HepG2 (cell line): Measurements from ENCODE around the gene FAM111A. TPM values are rescaled to one million over a fixed set of nuclear protein-coding genes. Genes with fewer than 3 reads are reported as not detected.

Experiments
- ERF ChIP-seq: IDR thresholded peaks from 2 replicates; pipeline ENCODE4 v1.6.1; 2018; ENCODE audit warnings: missing biosample characterization, missing genetic modification reagents
- EZH2 ChIP-seq: conservative IDR thresholded peaks from 2 replicates; pipeline ENCODE4 v1.6.1; 2012; ENCODE audit warnings: mild to moderate bottlenecking, low read depth, low read length, moderate library complexity
- GPN1 ChIP-seq: sonication (generic); formaldehyde crosslinking; IDR thresholded peaks from 2 replicates; pipeline ENCODE4 v1.5.1; 2020; ENCODE audit warnings: missing genetic modification reagents, borderline replicate concordance
- KLF15 ChIP-seq: sonication (generic); formaldehyde crosslinking; IDR thresholded peaks from 2 replicates; pipeline ENCODE4 v1.8.1; 2023; ENCODE audit warnings: borderline replicate concordance, mild to moderate bottlenecking, inconsistent platforms, missing genetic modification reagents, mixed read lengths
- NFKB2 ChIP-seq: sonication (generic); formaldehyde crosslinking; IDR thresholded peaks from 2 replicates; pipeline ENCODE4 v1.4.0; 2020; ENCODE audit warnings: missing genetic modification reagents, borderline replicate concordance
- NFYC ChIP-seq: IDR thresholded peaks from 2 replicates; pipeline ENCODE4 v1.6.1; 2016; ENCODE audit warnings: missing genetic modification reagents, missing compliant biosample characterization
- NR2F1 ChIP-seq, 2 experiments: fragments of 450-650 bp in 1 of 2; formaldehyde crosslinking in 1 of 2; IDR thresholded peaks; 2 replicates each; pipeline versions ENCODE4 v1.5.0 to v1.6.1; 2016 to 2020; ENCODE audit warnings: mild to moderate bottlenecking in 1 of 2, missing compliant biosample characterization in 1 of 2, missing genetic modification reagents in 1 of 2, moderate library complexity in 1 of 2
- SMAD1 ChIP-seq: sonication (generic); formaldehyde crosslinking; IDR thresholded peaks from 2 replicates; pipeline ENCODE4 v1.4.0; 2020; ENCODE audit warnings: missing genetic modification reagents, low read depth, mild to moderate bottlenecking, borderline replicate concordance
- SRSF9 ChIP-seq: fragments of 200-400 bp; formaldehyde crosslinking; IDR thresholded peaks from 2 replicates; pipeline ENCODE4 v1.6.1; 2018; ENCODE audit warnings: borderline replicate concordance, mild to moderate bottlenecking, low read depth, low read length; ENCODE audit not compliant: insufficient read depth, poor library complexity, severe bottlenecking
- STAG1 ChIP-seq: sonication (generic); formaldehyde crosslinking; IDR thresholded peaks from 2 replicates; pipeline ENCODE4 v1.4.0; 2020; ENCODE audit warnings: missing genetic modification reagents
- ZFAT ChIP-seq: sonication (generic); formaldehyde crosslinking; conservative IDR thresholded peaks from 2 replicates; pipeline ENCODE4 v1.8.1; 2023; ENCODE audit warnings: missing genetic modification reagents, inconsistent platforms
- ZNF234 ChIP-seq: sonication (generic); formaldehyde crosslinking; conservative IDR thresholded peaks from 2 replicates; pipeline ENCODE4 v1.5.1; 2020; ENCODE audit warnings: mild to moderate bottlenecking, missing genetic modification reagents
- polyA plus RNA-seq, 8 experiments: library from polyadenylated mRNA; depleted of rRNA in 3 of 8; stranded (reverse) in 7 of 8; unstranded in 1 of 8; fragments of >200 nt; fragmentation: Illumina TruSeq in 4 of 8; extraction: Trizol in 4 of 8; gene quantifications; 2 replicates each; pipeline versions ENCODE4 v1.2.1 to v1.2.3, GENCODE V29; 2011 to 2016; ENCODE audit warnings: low read depth in 4 of 8, missing spikeins in 1 of 8, mixed read lengths in 1 of 8; ENCODE audit not compliant: insufficient read depth in 1 of 8
- total RNA-seq, 5 experiments: library from RNA; depleted of rRNA; stranded (reverse); fragments of >200 nt; fragmentation: Illumina TruSeq; extraction: Trizol; gene quantifications; 2 replicates each; pipeline ENCODE4 v1.2.3, GENCODE V29; 2016; ENCODE audit warnings: low read depth in 1 of 5
- TF ChIP-seq, protein P1 (sequence below): sonication (generic); formaldehyde crosslinking; IDR thresholded peaks from 2 replicates; pipeline ENCODE4 v1.9.0; 2021; ENCODE audit warnings: missing genetic modification reagents, mild to moderate bottlenecking, borderline replicate concordance
- TF ChIP-seq, protein P2 (sequence below): sonication (generic); formaldehyde crosslinking; IDR thresholded peaks from 2 replicates; pipeline ENCODE4 v1.8.0; 2022; ENCODE audit warnings: mild to moderate bottlenecking, missing genetic modification reagents; ENCODE audit not compliant: insufficient replicate concordance
- TF ChIP-seq, protein P3 (sequence below): sonication (generic); formaldehyde crosslinking; IDR thresholded peaks from 2 replicates; pipeline ENCODE4 v1.4.0; 2020; ENCODE audit warnings: missing genetic modification reagents
- TF ChIP-seq, protein P4 (sequence below): sonication (generic); formaldehyde crosslinking; IDR thresholded peaks from 2 replicates; pipeline ENCODE4 v1.8.0; 2023; ENCODE audit warnings: mild to moderate bottlenecking, missing genetic modification reagents

FAM111A gene
- total and polyA plus RNA-seq, 2 of the 13 experiments (the other 11 are each of a cell fraction or from before 2014, with no cell fraction given): 3.2 to 13.5 TPM

DNA sequence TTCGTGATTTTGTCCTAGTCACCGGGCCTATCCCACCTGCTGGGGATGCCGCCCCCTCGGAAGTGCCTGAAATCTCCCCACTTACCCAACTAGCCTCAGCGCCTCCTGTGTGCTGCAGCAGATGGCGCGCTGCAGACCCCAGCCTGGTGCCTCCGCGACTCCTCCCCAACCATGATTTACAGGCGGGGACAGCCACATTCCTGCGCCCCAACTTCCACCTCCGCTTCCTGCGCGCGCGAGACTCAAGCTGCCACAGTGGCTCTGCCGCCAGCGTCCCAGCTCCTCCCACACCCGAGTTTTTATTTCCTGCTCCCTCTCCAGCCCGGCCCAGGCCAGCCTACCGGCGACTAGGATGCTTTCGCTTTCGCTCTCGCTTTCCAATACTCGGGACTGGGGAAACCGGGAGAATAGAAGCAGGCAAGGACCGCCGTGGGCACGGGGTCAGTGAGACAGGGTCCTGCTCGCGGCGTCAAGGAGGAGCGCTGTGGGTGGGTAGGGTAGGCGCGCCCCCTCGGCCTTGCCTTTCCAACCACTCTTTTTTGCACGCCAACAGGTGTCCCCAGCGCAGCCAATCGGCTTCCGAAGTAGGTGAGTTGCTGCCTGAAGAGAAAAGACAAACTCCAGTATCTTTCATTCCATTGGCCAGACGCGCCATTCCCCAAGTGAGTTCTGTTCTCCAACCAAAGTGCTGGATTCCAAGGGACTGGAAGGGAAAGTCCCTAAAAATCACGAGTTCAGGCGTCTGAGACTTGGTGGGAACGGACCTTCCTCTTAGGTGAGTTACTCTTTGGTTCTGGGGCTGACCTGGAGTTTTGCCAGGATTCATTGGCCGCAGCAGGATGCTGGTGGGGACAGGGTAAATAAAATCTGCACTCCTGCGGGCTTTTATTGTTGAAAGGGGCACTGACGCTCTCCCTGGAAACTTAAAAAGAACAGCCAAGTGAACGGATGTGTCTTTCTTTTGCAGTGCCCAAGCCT is at the start of gene FAM111A (continued):
- TF ChIP-seq, protein P1, sequence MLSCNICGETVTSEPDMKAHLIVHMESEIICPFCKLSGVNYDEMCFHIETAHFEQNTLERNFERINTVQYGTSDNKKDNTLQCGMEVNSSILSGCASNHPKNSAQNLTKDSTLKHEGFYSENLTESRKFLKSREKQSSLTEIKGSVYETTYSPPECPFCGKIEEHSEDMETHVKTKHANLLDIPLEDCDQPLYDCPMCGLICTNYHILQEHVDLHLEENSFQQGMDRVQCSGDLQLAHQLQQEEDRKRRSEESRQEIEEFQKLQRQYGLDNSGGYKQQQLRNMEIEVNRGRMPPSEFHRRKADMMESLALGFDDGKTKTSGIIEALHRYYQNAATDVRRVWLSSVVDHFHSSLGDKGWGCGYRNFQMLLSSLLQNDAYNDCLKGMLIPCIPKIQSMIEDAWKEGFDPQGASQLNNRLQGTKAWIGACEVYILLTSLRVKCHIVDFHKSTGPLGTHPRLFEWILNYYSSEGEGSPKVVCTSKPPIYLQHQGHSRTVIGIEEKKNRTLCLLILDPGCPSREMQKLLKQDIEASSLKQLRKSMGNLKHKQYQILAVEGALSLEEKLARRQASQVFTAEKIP (CRISPR knock-in tag): no peak
- TF ChIP-seq SMAD1: 0 out of 2 replicates have a peak, but pooled peaks have one; percentile 38
- TF ChIP-seq ZFAT (CRISPR knock-in tag): no peak
- no peak for TF ChIP-seq EZH2
- TF ChIP-seq ERF (CRISPR knock-in tag): 0 out of 2 replicates have a peak, but pooled peaks have one; percentile 12
- no peak for TF ChIP-seq STAG1
- TF ChIP-seq KLF15 (CRISPR knock-in tag): no peak; the same call in 1 of the 2 replicates
- no peak for TF ChIP-seq NR2F1 (CRISPR knock-in tag; IDR thresholded peaks at IDR 0.05)
- TF ChIP-seq, protein P2, sequence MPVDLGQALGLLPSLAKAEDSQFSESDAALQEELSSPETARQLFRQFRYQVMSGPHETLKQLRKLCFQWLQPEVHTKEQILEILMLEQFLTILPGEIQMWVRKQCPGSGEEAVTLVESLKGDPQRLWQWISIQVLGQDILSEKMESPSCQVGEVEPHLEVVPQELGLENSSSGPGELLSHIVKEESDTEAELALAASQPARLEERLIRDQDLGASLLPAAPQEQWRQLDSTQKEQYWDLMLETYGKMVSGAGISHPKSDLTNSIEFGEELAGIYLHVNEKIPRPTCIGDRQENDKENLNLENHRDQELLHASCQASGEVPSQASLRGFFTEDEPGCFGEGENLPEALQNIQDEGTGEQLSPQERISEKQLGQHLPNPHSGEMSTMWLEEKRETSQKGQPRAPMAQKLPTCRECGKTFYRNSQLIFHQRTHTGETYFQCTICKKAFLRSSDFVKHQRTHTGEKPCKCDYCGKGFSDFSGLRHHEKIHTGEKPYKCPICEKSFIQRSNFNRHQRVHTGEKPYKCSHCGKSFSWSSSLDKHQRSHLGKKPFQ (CRISPR knock-in tag): no peak
- TF ChIP-seq GPN1 (CRISPR knock-in tag): no peak
- TF ChIP-seq NFYC (CRISPR knock-in tag): peak; percentile 73
- TF ChIP-seq, protein P3, sequence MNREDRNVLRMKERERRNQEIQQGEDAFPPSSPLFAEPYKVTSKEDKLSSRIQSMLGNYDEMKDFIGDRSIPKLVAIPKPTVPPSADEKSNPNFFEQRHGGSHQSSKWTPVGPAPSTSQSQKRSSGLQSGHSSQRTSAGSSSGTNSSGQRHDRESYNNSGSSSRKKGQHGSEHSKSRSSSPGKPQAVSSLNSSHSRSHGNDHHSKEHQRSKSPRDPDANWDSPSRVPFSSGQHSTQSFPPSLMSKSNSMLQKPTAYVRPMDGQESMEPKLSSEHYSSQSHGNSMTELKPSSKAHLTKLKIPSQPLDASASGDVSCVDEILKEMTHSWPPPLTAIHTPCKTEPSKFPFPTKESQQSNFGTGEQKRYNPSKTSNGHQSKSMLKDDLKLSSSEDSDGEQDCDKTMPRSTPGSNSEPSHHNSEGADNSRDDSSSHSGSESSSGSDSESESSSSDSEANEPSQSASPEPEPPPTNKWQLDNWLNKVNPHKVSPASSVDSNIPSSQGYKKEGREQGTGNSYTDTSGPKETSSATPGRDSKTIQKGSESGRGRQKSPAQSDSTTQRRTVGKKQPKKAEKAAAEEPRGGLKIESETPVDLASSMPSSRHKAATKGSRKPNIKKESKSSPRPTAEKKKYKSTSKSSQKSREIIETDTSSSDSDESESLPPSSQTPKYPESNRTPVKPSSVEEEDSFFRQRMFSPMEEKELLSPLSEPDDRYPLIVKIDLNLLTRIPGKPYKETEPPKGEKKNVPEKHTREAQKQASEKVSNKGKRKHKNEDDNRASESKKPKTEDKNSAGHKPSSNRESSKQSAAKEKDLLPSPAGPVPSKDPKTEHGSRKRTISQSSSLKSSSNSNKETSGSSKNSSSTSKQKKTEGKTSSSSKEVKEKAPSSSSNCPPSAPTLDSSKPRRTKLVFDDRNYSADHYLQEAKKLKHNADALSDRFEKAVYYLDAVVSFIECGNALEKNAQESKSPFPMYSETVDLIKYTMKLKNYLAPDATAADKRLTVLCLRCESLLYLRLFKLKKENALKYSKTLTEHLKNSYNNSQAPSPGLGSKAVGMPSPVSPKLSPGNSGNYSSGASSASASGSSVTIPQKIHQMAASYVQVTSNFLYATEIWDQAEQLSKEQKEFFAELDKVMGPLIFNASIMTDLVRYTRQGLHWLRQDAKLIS (CRISPR knock-in tag): no peak
- peak; percentile 77; the same call in 1 of the 2 replicates for TF ChIP-seq NFKB2 (CRISPR knock-in tag)
- TF ChIP-seq SRSF9: no peak
- no peak for TF ChIP-seq ZNF234 (CRISPR knock-in tag)
- TF ChIP-seq, protein P4, sequence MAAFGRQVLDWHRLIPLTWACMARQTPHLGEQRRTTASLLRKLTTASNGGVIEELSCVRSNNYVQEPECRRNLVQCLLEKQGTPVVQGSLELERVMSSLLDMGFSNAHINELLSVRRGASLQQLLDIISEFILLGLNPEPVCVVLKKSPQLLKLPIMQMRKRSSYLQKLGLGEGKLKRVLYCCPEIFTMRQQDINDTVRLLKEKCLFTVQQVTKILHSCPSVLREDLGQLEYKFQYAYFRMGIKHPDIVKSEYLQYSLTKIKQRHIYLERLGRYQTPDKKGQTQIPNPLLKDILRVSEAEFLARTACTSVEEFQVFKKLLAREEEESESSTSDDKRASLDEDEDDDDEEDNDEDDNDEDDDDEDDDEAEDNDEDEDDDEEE: no peak; the same call in 1 of the 2 replicates
